Esophagus squamous epithelium (tissue), 4 donors: ENCODE data around the gene FOXL2NB.

Experiments
- POLR2A ChIP-seq, 4 donors: fragments of 450-650 bp; IDR thresholded peaks; one replicate each; pipeline ENCODE4 v1.6.1; 2017; ENCODE audit warnings: antibody characterized with exemption in 4 of 4, mild to moderate bottlenecking in 4 of 4, moderate library complexity in 3 of 4
- TF ChIP-seq, protein P1 (sequence below), 6 experiments: fragments of 450-650 bp in 4 of 6; fragments of 200-600 bp in 2 of 6; sonication (generic) in 2 of 6; IDR thresholded peaks; one replicate each; pipeline ENCODE4 v1.5.1; 2016 to 2019; ENCODE audit warnings: antibody characterized with exemption in 6 of 6, mild to moderate bottlenecking in 4 of 6, moderate library complexity in 4 of 6

DNA sequence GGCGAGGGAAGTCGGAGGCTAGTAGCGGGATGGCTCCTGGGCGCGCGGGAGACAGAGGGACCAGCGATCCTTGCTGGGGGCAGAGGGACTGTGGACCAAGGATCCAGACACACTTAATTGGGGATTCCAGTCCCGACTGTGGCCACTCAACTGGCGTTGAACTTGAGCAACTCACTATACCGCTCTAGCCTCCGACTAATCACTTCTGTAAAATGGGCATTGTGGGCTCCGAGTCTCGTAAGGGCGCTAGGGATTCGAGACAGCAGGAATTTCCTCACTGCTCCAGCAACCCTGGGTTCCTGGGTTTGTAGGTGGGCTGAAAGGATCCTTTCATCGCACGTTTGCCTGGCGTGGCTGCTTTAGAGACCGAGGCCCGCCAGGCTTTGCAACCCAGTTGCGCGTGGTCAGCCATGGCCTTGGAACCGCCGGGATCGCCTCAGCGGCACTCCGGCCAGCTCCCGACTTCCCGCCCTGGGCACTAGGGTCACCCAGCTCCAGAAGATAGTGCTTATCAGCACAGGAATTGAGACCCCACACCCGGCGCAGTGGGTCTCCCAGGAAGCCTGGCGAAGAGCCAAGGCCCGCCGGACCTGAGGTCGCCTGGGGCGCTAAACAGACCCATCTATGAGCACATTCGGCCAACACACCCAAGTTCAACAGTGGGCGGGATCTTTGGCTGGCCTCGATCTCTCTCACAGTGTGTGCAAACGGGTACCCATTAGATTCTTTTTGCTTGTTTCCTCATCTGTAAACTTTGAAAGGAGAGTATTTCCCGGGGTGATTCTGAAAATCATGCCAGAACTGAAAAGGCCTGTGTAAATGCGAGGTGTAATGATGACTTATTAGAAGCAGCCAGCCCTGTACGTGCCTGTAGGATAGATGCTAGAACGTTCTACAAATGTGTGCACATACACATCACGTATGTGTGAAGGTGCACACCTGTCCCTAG lies 10.0 kb upstream of the FOXL2NB start:
- TF ChIP-seq, protein P1, sequence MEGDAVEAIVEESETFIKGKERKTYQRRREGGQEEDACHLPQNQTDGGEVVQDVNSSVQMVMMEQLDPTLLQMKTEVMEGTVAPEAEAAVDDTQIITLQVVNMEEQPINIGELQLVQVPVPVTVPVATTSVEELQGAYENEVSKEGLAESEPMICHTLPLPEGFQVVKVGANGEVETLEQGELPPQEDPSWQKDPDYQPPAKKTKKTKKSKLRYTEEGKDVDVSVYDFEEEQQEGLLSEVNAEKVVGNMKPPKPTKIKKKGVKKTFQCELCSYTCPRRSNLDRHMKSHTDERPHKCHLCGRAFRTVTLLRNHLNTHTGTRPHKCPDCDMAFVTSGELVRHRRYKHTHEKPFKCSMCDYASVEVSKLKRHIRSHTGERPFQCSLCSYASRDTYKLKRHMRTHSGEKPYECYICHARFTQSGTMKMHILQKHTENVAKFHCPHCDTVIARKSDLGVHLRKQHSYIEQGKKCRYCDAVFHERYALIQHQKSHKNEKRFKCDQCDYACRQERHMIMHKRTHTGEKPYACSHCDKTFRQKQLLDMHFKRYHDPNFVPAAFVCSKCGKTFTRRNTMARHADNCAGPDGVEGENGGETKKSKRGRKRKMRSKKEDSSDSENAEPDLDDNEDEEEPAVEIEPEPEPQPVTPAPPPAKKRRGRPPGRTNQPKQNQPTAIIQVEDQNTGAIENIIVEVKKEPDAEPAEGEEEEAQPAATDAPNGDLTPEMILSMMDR (IDR thresholded peaks at IDR 0.05): no peak
- no peak for TF ChIP-seq POLR2A (IDR thresholded peaks at IDR 0.05)
